ES-I3 (cell line): Measurements from ENCODE around the gene CCDC83.

ENCODE experiments used
- H3K36me3 ChIP-seq: 2 replicates; pipeline ENCODE4 v1.6.1; 2013; ENCODE audit warnings: mild to moderate bottlenecking, low read length, control low read depth, moderate library complexity; ENCODE audit not compliant: insufficient read depth
- H3K4me1 ChIP-seq: 2 replicates; pipeline ENCODE4 v1.6.1; 2013; ENCODE audit warnings: mild to moderate bottlenecking, control low read depth, low read length; ENCODE audit not compliant: insufficient read depth
- H3K9ac ChIP-seq: 2 replicates; pipeline ENCODE4 v1.6.1; 2013; ENCODE audit warnings: low read depth, mild to moderate bottlenecking, low read length, moderate library complexity
- H3K9me3 ChIP-seq: 2 replicates; pipeline ENCODE4 v1.6.1; 2013; ENCODE audit warnings: mild to moderate bottlenecking, low read length, moderate library complexity; ENCODE audit not compliant: control insufficient read depth, insufficient read depth

CCDC83 gene

GRCh38 chr11:85855341-85855656 lies at the start of gene CCDC83:
TSS of gene CCDC83 (plus strand) at chr11:85855383. CDS start at chr11:85865124, 9,741 bp downstream.
- peaks cover 6% of the 10 kb centered on the region; the same call in 1 of the 2 replicates for H3K4me1 ChIP-seq
- H3K9me3 ChIP-seq: peaks cover 4% of the 10 kb centered on the region; the same call in 1 of the 2 replicates
- H3K9ac ChIP-seq: peak within 1 kb of the TSS; percentile 83
- H3K36me3 ChIP-seq: no peaks in the 10 kb centered on the region

GRCh38 chr11:85805387-85805786 lies 49.8 kb upstream of the CCDC83 start:
- H3K36me3 ChIP-seq: no peaks in the 10 kb centered on the region
- H3K9ac ChIP-seq: no peak overlapping the region
- no peaks in the 10 kb centered on the region for H3K4me1 ChIP-seq
- H3K9me3 ChIP-seq: no peaks in the 10 kb centered on the region

GRCh38 chr11:85806016-85806415 lies 49.2 kb upstream of the CCDC83 start:
- H3K36me3 ChIP-seq: no peaks in the 10 kb centered on the region
- no peaks in the 10 kb centered on the region for H3K9me3 ChIP-seq
- no peaks in the 10 kb centered on the region for H3K4me1 ChIP-seq
- no peak overlapping the region for H3K9ac ChIP-seq

GRCh38 chr11:85806876-85807275 lies 48.3 kb upstream of the CCDC83 start:
- H3K9ac ChIP-seq: no peak overlapping the region
- H3K4me1 ChIP-seq: no peaks in the 10 kb centered on the region
- H3K36me3 ChIP-seq: no peaks in the 10 kb centered on the region
- H3K9me3 ChIP-seq: no peaks in the 10 kb centered on the region

- no peak overlapping the region for H3K9ac ChIP-seq
- H3K9me3 ChIP-seq: no peaks in the 10 kb centered on the region
- no peaks in the 10 kb centered on the region for H3K4me1 ChIP-seq
- H3K36me3 ChIP-seq: no peaks in the 10 kb centered on the region
These were observed 46.0 kb upstream of the CCDC83 start for GRCh38 chr11:85809191-85809590.

- H3K36me3 ChIP-seq: no peaks in the 10 kb centered on the region
- H3K9ac ChIP-seq: peak overlapping the region; percentile 64; the same call in 1 of the 2 replicates
- no peaks in the 10 kb centered on the region for H3K9me3 ChIP-seq
- no peaks in the 10 kb centered on the region for H3K4me1 ChIP-seq
These were observed 45.3 kb upstream of the CCDC83 start for GRCh38 chr11:85809863-85810262.

GRCh38 chr11:85810521-85810870 lies 44.7 kb upstream of the CCDC83 start:
- Histone ChIP-seq H3K9ac (peak overlapping the region; percentile 64; the same call in 1 of the 2 replicates), H3K4me1 (no peaks in the 10 kb centered on the region), H3K9me3 (no peaks in the 10 kb centered on the region), H3K36me3 (no peaks in the 10 kb centered on the region)

- Histone ChIP-seq H3K4me1 (no peaks in the 10 kb centered on the region), H3K36me3 (no peaks in the 10 kb centered on the region), H3K9me3 (no peaks in the 10 kb centered on the region), H3K9ac (peak within 1 kb of the TSS; percentile 64)
These were observed 44.1 kb upstream of the CCDC83 start, which contains the start of gene SYTL2 for GRCh38 chr11:85810871-85811611. TSS of gene SYTL2 (minus strand) at chr11:85811141. CDS start at chr11:85757725, 53,416 bp downstream.

- H3K9me3 ChIP-seq: no peaks in the 10 kb centered on the region
- H3K4me1 ChIP-seq: no peaks in the 10 kb centered on the region
- H3K9ac ChIP-seq: peak overlapping the region; percentile 64
- no peaks in the 10 kb centered on the region for H3K36me3 ChIP-seq
These were observed 43.6 kb upstream of the CCDC83 start for GRCh38 chr11:85811624-85812023.

GRCh38 chr11:85813721-85814120 lies 41.5 kb upstream of the CCDC83 start:
- Histone ChIP-seq H3K9me3 (no peaks in the 10 kb centered on the region), H3K4me1 (no peaks in the 10 kb centered on the region), H3K36me3 (no peaks in the 10 kb centered on the region), H3K9ac (no peak overlapping the region)

- no peaks in the 10 kb centered on the region for H3K9me3 ChIP-seq
- no peaks in the 10 kb centered on the region for H3K36me3 ChIP-seq
- H3K4me1 ChIP-seq: no peaks in the 10 kb centered on the region
- H3K9ac ChIP-seq: no peak overlapping the region
These were observed 39.8 kb upstream of the CCDC83 start for GRCh38 chr11:85815186-85815931.

- H3K9me3 ChIP-seq: no peaks in the 10 kb centered on the region
- H3K4me1 ChIP-seq: no peaks in the 10 kb centered on the region
- no peaks in the 10 kb centered on the region for H3K36me3 ChIP-seq
- H3K9ac ChIP-seq: no peak overlapping the region
These were observed 35.7 kb upstream of the CCDC83 start for GRCh38 chr11:85819441-85819840.

- Histone ChIP-seq H3K4me1 (no peaks in the 10 kb centered on the region), H3K36me3 (no peaks in the 10 kb centered on the region), H3K9me3 (no peaks in the 10 kb centered on the region), H3K9ac (no peak overlapping the region)
These were observed 33.5 kb upstream of the CCDC83 start for GRCh38 chr11:85821636-85822035.

GRCh38 chr11:85822814-85823213 lies 32.4 kb upstream of the CCDC83 start:
- H3K9me3 ChIP-seq: no peaks in the 10 kb centered on the region
- no peaks in the 10 kb centered on the region for H3K4me1 ChIP-seq
- no peak overlapping the region for H3K9ac ChIP-seq
- no peaks in the 10 kb centered on the region for H3K36me3 ChIP-seq

GRCh38 chr11:85823816-85824215 lies 31.4 kb upstream of the CCDC83 start:
- Histone ChIP-seq H3K9ac (no peak overlapping the region), H3K36me3 (no peaks in the 10 kb centered on the region), H3K9me3 (no peaks in the 10 kb centered on the region), H3K4me1 (no peaks in the 10 kb centered on the region)
